Body of pancreas (tissue), 4 donors: ENCODE data around the gene TMEM270. TPM values are rescaled to one million over a fixed set of nuclear protein-coding genes. Genes with fewer than 3 reads are reported as not detected.
A peak's percentile ranks its signal among the peaks of the same experiment; 100 is the strongest.

ENCODE experiments used
- ATAC-seq: fragments of 150-250 bp; one replicate; pipeline ENCODE4 v1.9.1; 2016
- DNase-seq, 4 donors: peaks; one replicate each; pipeline ENCODE4 v3.0.0-alpha.2; 2019
- H3K27ac ChIP-seq, 4 donors: fragments of 200-600 bp; sonication (generic); 1 replicate in 3 of 4; 2 replicates in 1 of 4; pipeline versions ENCODE4 v1.5.1 to v1.6.1; 2016 to 2019; ENCODE audit warnings: mild to moderate bottlenecking in 1 of 4, mixed read lengths in 1 of 4, moderate library complexity in 1 of 4
- H3K27me3 ChIP-seq, 2 donors: fragments of 200-600 bp; sonication (generic); one replicate each; pipeline ENCODE4 v1.6.0; 2016; ENCODE audit warnings: mild to moderate bottlenecking in 1 of 2
- H3K36me3 ChIP-seq, 2 donors: fragments of 200-600 bp; sonication (generic); replicated peaks in 1 of 2; 2 replicates each; pipeline ENCODE4 v1.5.1; 2016; ENCODE audit warnings: low read depth in 2 of 2; ENCODE audit not compliant: insufficient read depth in 1 of 2
- H3K4me1 ChIP-seq: fragments of 200-600 bp; sonication (generic); one replicate; pipeline ENCODE4 v1.6.0; 2016
- H3K4me3 ChIP-seq, 2 donors: fragments of 200-600 bp; sonication (generic); 1 replicate in 1 of 2; 2 replicates in 1 of 2; pipeline ENCODE4 v1.5.1; 2016 to 2019
- H3K9me3 ChIP-seq, 3 donors: fragments of 200-600 bp; sonication (generic); 1 replicate in 2 of 3; 2 replicates in 1 of 3; pipeline ENCODE4 v1.5.1; 2016
- CTCF ChIP-seq, 7 experiments: fragments of 450-650 bp in 4 of 7; fragments of 200-600 bp in 3 of 7; sonication (generic) in 3 of 7; IDR thresholded peaks; one replicate each; pipeline ENCODE4 v1.5.1; 2016 to 2019; ENCODE audit warnings: antibody characterized with exemption in 7 of 7
- POLR2A ChIP-seq, 3 donors: fragments of 450-650 bp; IDR thresholded peaks; one replicate each; pipeline ENCODE4 v1.6.1; 2016; ENCODE audit warnings: antibody characterized with exemption in 3 of 3, mild to moderate bottlenecking in 2 of 3
- WGBS, 2 donors: methylation state at CpG; one replicate each; pipeline ENCODE4 v1.1.5; 2017; 5-methylcytosine and 5-hydroxymethylcytosine counted together
- intact Hi-C: fragments of 100-400 bp; cut with DNase I; formaldehyde crosslinking; loops from one replicate; pipeline ENCODE4 v1.15.1; 2023
- total RNA-seq, 2 donors: library from RNA; depleted of rRNA; stranded (reverse); fragments of >200 nt; gene quantifications; one replicate each; pipeline ENCODE4 v1.1.0, GENCODE V29; 2016

TMEM270 gene
- total RNA-seq = not detected

GRCh38 chr7:73860859-73861258 is at the start of gene TMEM270:
Gene TMEM270, plus strand, starts transcription at chr7:73861159. Its CDS starts 36 bp downstream, at chr7:73861195.
- TF ChIP-seq POLR2A (IDR thresholded peaks at IDR 0.05) = no peak
- 83 to 94% methylated on average over 7 to 11 of the region's 11 CpGs for WGBS, 2 donors
- ATAC-seq (no peak), DNase-seq (no peak)
- Histone ChIP-seq H3K36me3 (no peaks in the 10 kb centered on the region), H3K4me1 (peaks cover 2% of the 10 kb centered on the region), H3K4me3 (no peak within 1 kb of the TSS), H3K27me3 (no peaks in the 10 kb centered on the region), H3K27ac (no peak within 1 kb of the TSS), H3K9me3 (no peaks in the 10 kb centered on the region)
- intact Hi-C loops = loop anchor here (10.0 kb wide), 1 partner anchor 256 kb away; no protein-coding TSS in a partner anchor

- no peaks in the 10 kb centered on the region for H3K9me3 ChIP-seq
- TF ChIP-seq CTCF (IDR thresholded peaks at IDR 0.05) (peak; percentile 73 to 96 (median 94)), POLR2A (IDR thresholded peaks at IDR 0.05) (no peak)
- peak; percentile 98 for ATAC-seq
- no peaks in the 10 kb centered on the region for H3K27me3 ChIP-seq
- 9 to 10% methylated on average over 11 of the region's 11 CpGs for WGBS, 2 donors
- H3K4me3 ChIP-seq = no peak overlapping the region
- H3K27ac ChIP-seq = no peak overlapping the region
- intact Hi-C loops = no loop called here
- H3K36me3 ChIP-seq = no peaks in the 10 kb centered on the region
- peaks cover 11% of the 10 kb centered on the region for H3K4me1 ChIP-seq
- peak; percentile 83 to 88 (median 86) for DNase-seq
Measured at GRCh38 chr7:73811760-73812168, 49.2 kb upstream of the TMEM270 start.

GRCh38 chr7:73812996-73813395 is 48.0 kb upstream of the TMEM270 start:
- 94 to 95% methylated on average over 3 of the region's 3 CpGs for WGBS, 2 donors
- no peak for DNase-seq
- peaks cover 11% of the 10 kb centered on the region for H3K4me1 ChIP-seq
- H3K27me3 ChIP-seq = no peaks in the 10 kb centered on the region
- TF ChIP-seq CTCF (IDR thresholded peaks at IDR 0.05) = no peak
- no peak for TF ChIP-seq POLR2A (IDR thresholded peaks at IDR 0.05)
- H3K9me3 ChIP-seq = no peaks in the 10 kb centered on the region
- intact Hi-C loops = no loop called here
- no peak overlapping the region for H3K4me3 ChIP-seq
- no peaks in the 10 kb centered on the region for H3K36me3 ChIP-seq
- H3K27ac ChIP-seq = no peak overlapping the region
- ATAC-seq = no peak

- H3K36me3 ChIP-seq = no peaks in the 10 kb centered on the region
- H3K9me3 ChIP-seq = no peaks in the 10 kb centered on the region
- peaks cover 11% of the 10 kb centered on the region for H3K4me1 ChIP-seq
- no peaks in the 10 kb centered on the region for H3K27me3 ChIP-seq
- H3K4me3 ChIP-seq = no peak overlapping the region
- intact Hi-C loops = no loop called here
- 85 to 88% methylated on average over 8 of the region's 8 CpGs for WGBS, 2 donors
- DNase-seq (peak in 1 of 4 donors; percentile 3), ATAC-seq (no peak)
- TF ChIP-seq POLR2A (IDR thresholded peaks at IDR 0.05) = no peak
- TF ChIP-seq CTCF (IDR thresholded peaks at IDR 0.05) = no peak
- H3K27ac ChIP-seq = no peak overlapping the region
Measured at GRCh38 chr7:73815436-73815835, 45.5 kb upstream of the TMEM270 start.

GRCh38 chr7:73817121-73817520 is 43.8 kb upstream of the TMEM270 start:
- TF ChIP-seq CTCF (IDR thresholded peaks at IDR 0.05) (no peak), POLR2A (IDR thresholded peaks at IDR 0.05) (no peak)
- DNase-seq = no peak
- ATAC-seq = no peak
- Histone ChIP-seq H3K4me3 (no peak overlapping the region), H3K4me1 (no peaks in the 10 kb centered on the region), H3K27me3 (no peaks in the 10 kb centered on the region), H3K36me3 (no peaks in the 10 kb centered on the region), H3K9me3 (no peaks in the 10 kb centered on the region), H3K27ac (no peak overlapping the region)
- intact Hi-C loops = no loop called here
- WGBS, 2 donors = 95 to 97% methylated on average over 6 of the region's 6 CpGs
